Measurements from ENCODE around the gene ASPG.

The ASPG gene

DNA sequence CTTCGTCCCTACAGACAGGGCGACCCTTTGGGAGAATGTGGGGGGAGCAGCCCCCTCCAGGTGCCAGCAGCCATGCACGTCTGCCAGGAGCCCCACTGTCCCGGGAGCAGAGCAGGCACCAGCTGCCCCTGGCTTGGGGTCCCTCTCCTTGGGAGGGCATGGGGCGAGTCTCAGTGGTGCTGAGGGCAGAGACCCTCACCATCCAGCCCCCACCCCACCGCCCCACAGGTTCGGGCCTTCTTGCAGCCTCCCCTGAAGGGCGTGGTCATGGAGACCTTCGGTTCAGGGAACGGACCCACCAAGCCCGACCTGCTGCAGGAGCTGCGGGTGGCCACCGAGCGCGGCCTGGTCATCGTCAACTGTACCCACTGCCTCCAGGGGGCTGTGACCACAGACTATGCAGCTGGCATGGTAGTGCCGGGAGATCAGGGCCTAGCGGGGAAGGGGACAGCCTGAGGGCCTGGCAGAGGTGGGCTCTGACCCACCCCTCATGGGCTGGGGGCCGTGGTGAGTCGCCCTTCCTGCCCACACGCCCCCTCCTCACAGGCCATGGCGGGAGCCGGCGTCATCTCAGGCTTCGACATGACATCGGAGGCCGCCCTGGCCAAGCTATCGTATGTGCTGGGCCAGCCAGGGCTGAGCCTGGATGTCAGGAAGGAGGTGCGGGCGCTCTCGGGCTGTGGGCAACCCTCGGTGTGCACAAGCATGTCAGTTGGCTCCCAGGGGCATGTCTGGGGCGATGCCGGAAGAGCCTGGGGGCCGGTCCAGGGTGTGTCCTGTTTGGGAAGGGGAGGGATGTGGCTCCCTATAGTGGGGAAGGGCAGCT lies 18.8 kb downstream of the ASPG start:
- TF ChIP-seq, protein P1, sequence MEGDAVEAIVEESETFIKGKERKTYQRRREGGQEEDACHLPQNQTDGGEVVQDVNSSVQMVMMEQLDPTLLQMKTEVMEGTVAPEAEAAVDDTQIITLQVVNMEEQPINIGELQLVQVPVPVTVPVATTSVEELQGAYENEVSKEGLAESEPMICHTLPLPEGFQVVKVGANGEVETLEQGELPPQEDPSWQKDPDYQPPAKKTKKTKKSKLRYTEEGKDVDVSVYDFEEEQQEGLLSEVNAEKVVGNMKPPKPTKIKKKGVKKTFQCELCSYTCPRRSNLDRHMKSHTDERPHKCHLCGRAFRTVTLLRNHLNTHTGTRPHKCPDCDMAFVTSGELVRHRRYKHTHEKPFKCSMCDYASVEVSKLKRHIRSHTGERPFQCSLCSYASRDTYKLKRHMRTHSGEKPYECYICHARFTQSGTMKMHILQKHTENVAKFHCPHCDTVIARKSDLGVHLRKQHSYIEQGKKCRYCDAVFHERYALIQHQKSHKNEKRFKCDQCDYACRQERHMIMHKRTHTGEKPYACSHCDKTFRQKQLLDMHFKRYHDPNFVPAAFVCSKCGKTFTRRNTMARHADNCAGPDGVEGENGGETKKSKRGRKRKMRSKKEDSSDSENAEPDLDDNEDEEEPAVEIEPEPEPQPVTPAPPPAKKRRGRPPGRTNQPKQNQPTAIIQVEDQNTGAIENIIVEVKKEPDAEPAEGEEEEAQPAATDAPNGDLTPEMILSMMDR (IDR thresholded peaks at IDR 0.05; ENCODE audit: borderline replicate concordance, control extremely low read depth, extremely low read depth, insufficient read depth, missing control alignments) = no peak
- DNase-seq (ENCODE audit: low spot score) = no peak
- in situ Hi-C loops (cut with MboI; ENCODE audit: low sequenced_read_pairs, unreplicated experiment) = no loop called here

DNA sequence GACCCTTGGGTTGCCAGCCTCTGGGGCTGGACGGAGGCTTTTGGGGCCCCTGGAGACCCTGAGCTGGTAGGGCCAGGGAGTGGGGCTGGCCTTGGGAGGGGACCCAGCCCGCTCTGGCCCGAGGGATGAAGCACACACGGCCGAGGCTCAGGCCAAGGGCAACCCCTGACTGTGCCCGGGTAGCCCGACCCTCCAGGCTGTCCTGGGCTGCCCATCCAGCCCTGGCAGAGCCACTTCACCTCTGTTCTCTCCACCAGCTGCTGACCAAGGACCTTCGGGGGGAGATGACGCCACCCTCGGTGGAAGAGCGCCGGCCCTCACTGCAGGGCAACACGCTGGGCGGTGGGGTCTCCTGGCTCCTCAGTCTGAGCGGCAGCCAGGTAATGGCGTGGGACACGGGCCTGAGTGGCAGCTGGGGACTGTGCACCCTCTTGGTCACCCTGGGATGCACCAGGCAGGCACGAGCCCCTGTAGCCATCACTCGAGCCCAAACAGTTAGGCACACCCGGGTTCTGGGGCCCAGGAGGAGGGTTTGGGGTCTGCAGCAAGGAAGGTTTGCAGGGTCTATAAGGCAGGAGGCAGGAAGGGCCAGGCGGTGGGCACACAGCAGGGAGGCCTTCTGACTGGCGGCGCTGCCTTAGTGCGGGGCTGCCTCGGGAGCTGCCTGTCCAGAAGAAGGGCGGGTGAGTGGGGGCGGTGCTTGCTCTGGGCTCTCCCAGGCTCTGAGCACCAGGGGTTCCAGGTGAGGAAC lies 19.7 kb downstream of the ASPG start:
- TF ChIP-seq, protein P1 (IDR thresholded peaks at IDR 0.05; ENCODE audit: borderline replicate concordance, control extremely low read depth, extremely low read depth, insufficient read depth, missing control alignments) = no peak
- DNase-seq (ENCODE audit: low spot score) = no peak
- in situ Hi-C loops (cut with MboI; ENCODE audit: low sequenced_read_pairs, unreplicated experiment) = no loop called here

DNA sequence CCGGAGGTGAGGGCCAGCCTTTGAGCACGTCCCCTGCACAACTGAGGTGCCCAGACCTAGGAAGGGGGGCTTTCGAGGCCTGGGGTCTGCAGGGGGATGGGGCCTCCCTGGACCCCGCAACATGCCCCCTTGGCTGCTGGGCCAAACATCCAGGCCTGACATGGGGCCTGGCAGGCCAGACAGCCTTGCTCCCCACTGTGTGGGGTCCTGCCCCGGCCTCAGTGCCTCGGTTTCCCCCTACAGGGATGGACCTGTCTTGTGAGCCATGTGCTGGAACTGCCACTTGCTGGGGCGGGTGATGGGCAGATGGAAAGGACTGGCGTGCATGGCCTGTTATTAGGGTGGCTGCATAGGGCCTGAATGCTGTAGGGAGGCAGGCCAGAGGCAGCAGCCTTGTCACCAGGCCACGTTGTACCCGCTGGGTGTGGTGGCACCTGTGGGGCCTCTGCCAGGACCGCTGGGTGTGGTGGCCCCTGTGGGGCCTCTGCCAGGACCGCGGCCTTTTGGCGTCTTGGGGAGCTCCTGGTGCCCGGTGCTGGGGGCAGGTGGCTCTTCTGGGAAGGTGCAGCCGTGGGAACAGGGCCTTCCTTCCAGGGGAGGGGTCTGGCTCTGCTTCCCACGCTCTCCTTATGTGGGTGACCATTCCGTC lies 20.4 kb downstream of the ASPG start:
- in situ Hi-C loops (cut with MboI; ENCODE audit: low sequenced_read_pairs, unreplicated experiment) = no loop called here
- TF ChIP-seq, protein P1 (IDR thresholded peaks at IDR 0.05; ENCODE audit: borderline replicate concordance, control extremely low read depth, extremely low read depth, insufficient read depth, missing control alignments) = no peak
- DNase-seq (ENCODE audit: low spot score) = no peak

DNA sequence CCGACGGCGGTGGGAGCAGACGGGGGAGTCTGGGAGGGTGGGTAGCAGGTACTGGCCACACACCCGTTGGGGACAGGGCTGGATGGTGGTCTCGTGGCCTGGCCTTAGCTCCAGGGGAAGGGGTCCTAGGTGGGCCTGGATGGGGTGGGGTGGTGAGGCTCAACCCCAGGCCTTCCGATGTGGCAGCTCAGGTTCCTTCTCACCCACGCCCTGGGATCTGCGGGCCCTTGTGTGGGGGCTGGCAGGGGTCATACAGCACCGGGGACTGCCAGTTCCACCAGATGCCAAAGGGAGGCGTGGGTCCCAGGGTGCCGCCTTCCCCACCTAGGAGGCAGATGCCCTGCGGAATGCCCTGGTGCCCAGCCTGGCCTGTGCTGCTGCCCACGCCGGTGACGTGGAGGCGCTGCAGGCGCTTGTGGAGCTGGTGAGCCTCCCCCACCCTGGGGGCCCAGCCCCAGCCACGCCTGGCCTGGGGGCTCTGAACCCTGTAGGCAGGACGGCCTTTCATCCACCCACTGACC lies 21.0 kb downstream of the ASPG start:
- DNase-seq (ENCODE audit: low spot score) = no peak
- TF ChIP-seq, protein P1 (IDR thresholded peaks at IDR 0.05; ENCODE audit: borderline replicate concordance, control extremely low read depth, extremely low read depth, insufficient read depth, missing control alignments) = no peak
- in situ Hi-C loops (cut with MboI; ENCODE audit: low sequenced_read_pairs, unreplicated experiment) = no loop called here

DNA sequence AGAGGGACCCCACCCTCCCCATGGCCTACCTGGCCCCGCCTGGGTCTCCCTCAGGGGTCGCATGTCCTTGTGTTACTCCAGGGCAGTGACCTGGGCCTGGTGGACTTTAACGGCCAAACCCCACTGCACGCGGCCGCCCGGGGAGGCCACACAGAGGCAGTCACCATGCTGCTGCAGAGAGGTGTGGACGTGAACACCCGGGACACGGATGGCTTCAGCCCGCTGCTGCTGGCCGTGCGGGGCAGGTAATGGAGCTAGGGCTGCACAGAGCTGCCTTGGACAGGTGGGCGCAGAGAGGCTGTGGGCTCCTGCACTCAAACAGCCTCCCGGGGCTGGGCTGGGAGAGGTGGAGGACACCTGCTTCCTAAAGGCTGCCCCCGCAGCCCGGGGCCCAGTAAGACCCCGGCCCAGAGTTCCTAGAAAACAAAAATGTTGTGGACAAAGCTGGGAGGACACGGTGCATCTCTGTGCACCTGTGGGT lies 21.6 kb downstream of the ASPG start:
- in situ Hi-C loops (cut with MboI; ENCODE audit: low sequenced_read_pairs, unreplicated experiment) = no loop called here

More for the DNA sequence above, 21.6 kb downstream of the ASPG start:
- no peak for DNase-seq (ENCODE audit: low spot score)
- TF ChIP-seq, protein P1 (IDR thresholded peaks at IDR 0.05; ENCODE audit: borderline replicate concordance, control extremely low read depth, extremely low read depth, insufficient read depth, missing control alignments) = no peak
